Breast epithelium (tissue), 3 donors: Measurements from ENCODE around the gene CTNND2.

Experiments
- POLR2AphosphoS5 ChIP-seq, 3 donors: sonication (generic); formaldehyde crosslinking; IDR thresholded peaks; one replicate each; pipeline ENCODE4 v1.6.1; 2017; ENCODE audit warnings: antibody characterized with exemption in 3 of 3
- TF ChIP-seq, protein P1 (sequence below), 3 donors: fragments of 450-650 bp; IDR thresholded peaks; one replicate each; pipeline ENCODE4 v1.5.1; 2016 to 2017; ENCODE audit warnings: antibody characterized with exemption in 3 of 3, mild to moderate bottlenecking in 3 of 3, moderate library complexity in 3 of 3

DNA sequence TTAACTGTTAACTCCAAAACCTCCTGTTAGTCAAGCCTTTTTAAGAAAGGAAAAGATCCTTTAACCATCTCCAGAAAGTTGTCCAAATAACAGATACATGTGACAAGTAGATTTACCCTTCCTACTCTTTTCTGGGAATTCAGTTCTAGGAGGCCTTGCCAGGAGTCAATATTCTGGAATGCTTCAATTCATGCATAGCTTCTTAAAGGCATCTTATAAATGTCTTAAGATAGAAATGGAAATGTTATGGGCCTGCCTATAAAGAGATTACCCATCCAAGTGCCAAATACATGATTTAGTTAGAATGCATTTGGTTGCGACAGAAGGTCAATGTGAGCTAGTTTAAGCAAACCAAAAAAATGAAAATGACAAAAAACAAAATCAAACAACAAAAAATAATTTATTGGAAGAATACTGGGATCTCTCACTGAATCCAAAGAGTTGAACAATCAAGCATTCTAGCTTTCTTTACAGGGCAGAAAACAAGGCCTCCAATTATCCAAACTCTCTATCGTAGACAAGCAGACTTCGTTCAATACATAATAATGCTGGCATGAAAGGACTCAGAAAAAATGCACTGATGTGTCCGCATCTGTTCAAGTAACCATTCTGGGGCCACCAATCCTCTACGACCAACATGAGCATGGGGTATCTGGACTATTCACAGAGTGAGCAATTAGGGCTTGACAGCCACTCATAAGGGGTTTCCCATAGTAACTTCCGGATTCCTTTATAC is 188.6 kb downstream of the CTNND2 start:
- TF ChIP-seq POLR2AphosphoS5 (IDR thresholded peaks at IDR 0.05), result no peak
- TF ChIP-seq, protein P1, sequence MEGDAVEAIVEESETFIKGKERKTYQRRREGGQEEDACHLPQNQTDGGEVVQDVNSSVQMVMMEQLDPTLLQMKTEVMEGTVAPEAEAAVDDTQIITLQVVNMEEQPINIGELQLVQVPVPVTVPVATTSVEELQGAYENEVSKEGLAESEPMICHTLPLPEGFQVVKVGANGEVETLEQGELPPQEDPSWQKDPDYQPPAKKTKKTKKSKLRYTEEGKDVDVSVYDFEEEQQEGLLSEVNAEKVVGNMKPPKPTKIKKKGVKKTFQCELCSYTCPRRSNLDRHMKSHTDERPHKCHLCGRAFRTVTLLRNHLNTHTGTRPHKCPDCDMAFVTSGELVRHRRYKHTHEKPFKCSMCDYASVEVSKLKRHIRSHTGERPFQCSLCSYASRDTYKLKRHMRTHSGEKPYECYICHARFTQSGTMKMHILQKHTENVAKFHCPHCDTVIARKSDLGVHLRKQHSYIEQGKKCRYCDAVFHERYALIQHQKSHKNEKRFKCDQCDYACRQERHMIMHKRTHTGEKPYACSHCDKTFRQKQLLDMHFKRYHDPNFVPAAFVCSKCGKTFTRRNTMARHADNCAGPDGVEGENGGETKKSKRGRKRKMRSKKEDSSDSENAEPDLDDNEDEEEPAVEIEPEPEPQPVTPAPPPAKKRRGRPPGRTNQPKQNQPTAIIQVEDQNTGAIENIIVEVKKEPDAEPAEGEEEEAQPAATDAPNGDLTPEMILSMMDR (IDR thresholded peaks at IDR 0.05), result no peak
